ENCODE data around the gene PPP1R9A. TPM values are rescaled to one million over a fixed set of nuclear protein-coding genes. Genes with fewer than 3 reads are reported as not detected.

The PPP1R9A gene
- total RNA-seq, 1 donor from 2014 or later: 57.2 TPM

DNA sequence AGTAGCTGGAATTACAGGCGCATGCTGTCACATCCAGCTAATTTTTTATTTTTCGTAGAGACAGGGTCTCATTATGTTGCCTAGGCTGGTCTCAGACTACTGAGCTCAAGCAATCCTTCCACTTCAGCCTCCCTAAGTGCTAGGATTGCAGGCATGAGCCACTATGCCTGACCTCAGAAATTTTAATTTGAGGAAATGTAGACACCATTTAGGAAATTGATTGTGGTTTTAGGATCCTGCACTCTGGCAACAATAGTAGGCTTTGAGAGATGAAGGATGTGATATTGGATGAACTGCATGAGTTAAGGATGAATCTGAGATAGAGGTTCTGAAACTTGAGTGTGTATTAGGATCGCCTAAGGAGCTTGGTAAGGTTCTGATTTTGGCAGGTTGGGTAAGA lies 66.5 kb downstream of the PPP1R9A start:
- TF ChIP-seq, protein P1, sequence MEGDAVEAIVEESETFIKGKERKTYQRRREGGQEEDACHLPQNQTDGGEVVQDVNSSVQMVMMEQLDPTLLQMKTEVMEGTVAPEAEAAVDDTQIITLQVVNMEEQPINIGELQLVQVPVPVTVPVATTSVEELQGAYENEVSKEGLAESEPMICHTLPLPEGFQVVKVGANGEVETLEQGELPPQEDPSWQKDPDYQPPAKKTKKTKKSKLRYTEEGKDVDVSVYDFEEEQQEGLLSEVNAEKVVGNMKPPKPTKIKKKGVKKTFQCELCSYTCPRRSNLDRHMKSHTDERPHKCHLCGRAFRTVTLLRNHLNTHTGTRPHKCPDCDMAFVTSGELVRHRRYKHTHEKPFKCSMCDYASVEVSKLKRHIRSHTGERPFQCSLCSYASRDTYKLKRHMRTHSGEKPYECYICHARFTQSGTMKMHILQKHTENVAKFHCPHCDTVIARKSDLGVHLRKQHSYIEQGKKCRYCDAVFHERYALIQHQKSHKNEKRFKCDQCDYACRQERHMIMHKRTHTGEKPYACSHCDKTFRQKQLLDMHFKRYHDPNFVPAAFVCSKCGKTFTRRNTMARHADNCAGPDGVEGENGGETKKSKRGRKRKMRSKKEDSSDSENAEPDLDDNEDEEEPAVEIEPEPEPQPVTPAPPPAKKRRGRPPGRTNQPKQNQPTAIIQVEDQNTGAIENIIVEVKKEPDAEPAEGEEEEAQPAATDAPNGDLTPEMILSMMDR (IDR thresholded peaks at IDR 0.05; ENCODE audit: unreplicated experiment): no peak
- no peaks in the 10 kb centered on the region for H3K27me3 Mint-ChIP-seq
- no peak overlapping the region for H3K4me3 Mint-ChIP-seq (ENCODE audit: low read depth)
- H3K27ac Mint-ChIP-seq: peak overlapping the region; percentile 7
- peaks cover 52% of the 10 kb centered on the region for H3K4me1 Mint-ChIP-seq (ENCODE audit: low read depth)
- peaks cover 10% of the 10 kb centered on the region for H3K9me3 Mint-ChIP-seq (ENCODE audit: low read depth)
- H3K36me3 Mint-ChIP-seq (ENCODE audit: insufficient read depth): peaks cover 6% of the 10 kb centered on the region
- no peak for DNase-seq (ENCODE audit: low spot score, unreplicated experiment)

DNA sequence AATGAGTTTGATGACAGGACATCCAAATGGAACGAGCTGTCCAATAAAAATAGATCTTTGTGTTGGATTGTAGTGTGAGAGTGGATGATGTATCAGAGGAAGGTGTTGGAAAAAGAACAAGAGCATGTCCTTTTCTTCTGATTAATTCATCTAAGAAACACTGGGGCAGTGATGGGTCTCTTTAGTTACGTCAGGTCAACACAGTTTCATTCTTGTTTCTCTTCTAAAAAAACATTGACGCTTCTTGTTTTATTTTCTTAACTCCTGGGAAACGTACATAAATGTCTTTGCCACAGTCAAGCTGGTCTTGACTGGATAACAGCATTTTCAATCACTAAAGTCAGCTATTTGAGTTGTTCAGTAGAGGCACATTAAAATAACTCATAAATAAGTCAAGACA lies 67.0 kb downstream of the PPP1R9A start:
- Mint-ChIP-seq H3K4me1 (ENCODE audit: low read depth) (peaks cover 46% of the 10 kb centered on the region), H3K36me3 (ENCODE audit: insufficient read depth) (peaks cover 6% of the 10 kb centered on the region), H3K27me3 (no peaks in the 10 kb centered on the region), H3K4me3 (ENCODE audit: low read depth) (no peak overlapping the region), H3K27ac (peak overlapping the region; percentile 51), H3K9me3 (ENCODE audit: low read depth) (peaks cover 9% of the 10 kb centered on the region)
- DNase-seq (ENCODE audit: low spot score, unreplicated experiment): no peak
- TF ChIP-seq, protein P1 (IDR thresholded peaks at IDR 0.05; ENCODE audit: unreplicated experiment): no peak

DNA sequence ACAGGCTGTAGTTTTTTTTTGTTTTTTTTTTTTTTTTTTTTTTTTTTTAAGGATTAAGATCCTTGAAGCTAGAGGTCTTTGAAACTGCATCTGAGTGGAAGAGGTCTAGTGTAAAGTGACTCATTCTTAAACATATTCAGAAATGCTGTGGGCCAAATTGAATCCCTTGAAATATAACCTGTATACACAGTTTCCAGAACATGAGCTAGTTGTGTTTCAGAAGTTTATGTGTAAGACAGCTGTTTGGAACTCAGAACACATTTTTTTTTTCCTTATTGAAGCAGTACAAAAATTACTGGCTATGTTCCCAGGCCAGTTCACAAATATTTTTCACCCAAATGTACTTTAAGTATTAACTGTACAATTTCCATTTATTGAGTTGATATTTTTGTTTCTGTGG lies 67.9 kb downstream of the PPP1R9A start:
- Mint-ChIP-seq H3K9me3 (ENCODE audit: low read depth) (peaks cover 9% of the 10 kb centered on the region), H3K27ac (no peak overlapping the region), H3K36me3 (ENCODE audit: insufficient read depth) (peaks cover 6% of the 10 kb centered on the region), H3K27me3 (no peaks in the 10 kb centered on the region), H3K4me1 (ENCODE audit: low read depth) (peaks cover 42% of the 10 kb centered on the region), H3K4me3 (ENCODE audit: low read depth) (no peak overlapping the region)
- TF ChIP-seq, protein P1 (IDR thresholded peaks at IDR 0.05; ENCODE audit: unreplicated experiment): no peak
- no peak for DNase-seq (ENCODE audit: low spot score, unreplicated experiment)

DNA sequence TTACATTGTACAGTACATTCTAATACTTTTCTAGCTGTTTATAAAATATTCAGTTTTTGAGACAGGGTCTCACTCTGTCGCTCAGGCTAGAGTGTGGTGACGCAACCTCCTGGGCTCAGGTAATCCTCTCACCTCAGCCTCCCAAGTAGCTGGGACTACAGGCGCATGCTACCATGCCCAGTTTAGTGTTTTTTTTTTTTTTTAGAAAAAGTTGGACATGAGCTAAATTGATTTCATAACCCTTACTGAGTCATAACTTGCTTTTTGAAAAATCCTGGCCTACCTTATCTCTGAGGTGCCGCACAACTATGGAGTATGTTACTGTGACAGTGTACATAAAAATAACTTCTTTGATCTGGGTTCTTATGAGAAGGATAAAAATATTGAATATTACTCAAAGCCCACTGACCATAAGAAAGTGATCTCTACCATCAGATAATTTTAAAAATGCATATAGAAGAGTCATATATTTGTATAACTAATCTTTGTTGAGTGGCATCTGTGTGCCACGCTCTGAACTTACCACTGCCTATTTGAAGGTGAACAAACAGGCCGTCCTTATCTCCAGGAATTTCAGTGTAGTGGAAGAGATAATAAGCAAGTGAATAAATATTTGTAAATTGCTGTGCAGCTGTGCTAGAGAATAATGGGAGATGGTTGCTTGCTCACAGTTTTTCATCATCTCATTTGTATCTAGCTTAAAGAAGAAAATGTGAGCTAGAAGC lies 73.2 kb downstream of the PPP1R9A start:
- no peak for DNase-seq (ENCODE audit: low spot score, unreplicated experiment)
- TF ChIP-seq, protein P1 (IDR thresholded peaks at IDR 0.05; ENCODE audit: unreplicated experiment): no peak
- no peak overlapping the region for H3K27ac Mint-ChIP-seq
- no peak overlapping the region for H3K4me3 Mint-ChIP-seq (ENCODE audit: low read depth)
- H3K9me3 Mint-ChIP-seq (ENCODE audit: low read depth): peaks cover 15% of the 10 kb centered on the region
- H3K36me3 Mint-ChIP-seq (ENCODE audit: insufficient read depth): peaks cover 15% of the 10 kb centered on the region
- peaks cover 7% of the 10 kb centered on the region for H3K4me1 Mint-ChIP-seq (ENCODE audit: low read depth)
- no peaks in the 10 kb centered on the region for H3K27me3 Mint-ChIP-seq

DNA sequence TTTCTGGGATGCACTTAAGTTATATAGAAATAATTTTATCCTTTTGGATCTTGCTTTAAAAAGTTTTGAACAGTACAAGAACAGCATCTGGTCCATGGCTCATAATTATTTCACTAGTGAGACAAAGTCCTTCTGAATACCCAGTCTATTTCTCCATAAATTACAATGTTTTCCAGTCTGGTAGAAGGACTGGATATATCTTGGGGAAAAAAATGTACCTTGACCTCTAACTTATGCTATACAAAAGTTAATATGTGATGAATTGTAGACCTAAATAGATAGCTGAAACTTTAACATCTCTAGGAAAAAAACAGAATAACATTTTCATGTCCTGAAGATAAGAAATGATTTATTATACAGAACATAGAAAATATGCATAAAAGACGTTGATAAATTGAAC lies 88.5 kb downstream of the PPP1R9A start:
- Mint-ChIP-seq H3K36me3 (ENCODE audit: insufficient read depth) (peaks cover 8% of the 10 kb centered on the region), H3K27ac (no peak overlapping the region)

More for the DNA sequence above, 88.5 kb downstream of the PPP1R9A start:
- Mint-ChIP-seq H3K4me1 (ENCODE audit: low read depth) (peaks cover 21% of the 10 kb centered on the region), H3K4me3 (ENCODE audit: low read depth) (no peak overlapping the region), H3K27me3 (no peaks in the 10 kb centered on the region), H3K9me3 (ENCODE audit: low read depth) (peaks cover 11% of the 10 kb centered on the region)
- TF ChIP-seq, protein P1 (IDR thresholded peaks at IDR 0.05; ENCODE audit: unreplicated experiment): no peak
- DNase-seq (ENCODE audit: low spot score, unreplicated experiment): no peak

All from progenitor cell of endocrine pancreas (in vitro differentiated cells).